ENCODE results near the gene KLHL29. TPM values are rescaled to one million over a fixed set of nuclear protein-coding genes. Genes with fewer than 3 reads are reported as not detected.

The KLHL29 gene
- total and polyA plus RNA-seq, 2 donors (not counting 1 experiment from before 2014, with no cell fraction given) = 1.3 to 3.4 TPM

GRCh38 chr2:23532391-23533337, 147.7 kb downstream of the KLHL29 start:
- no peak for TF ChIP-seq CTCF (IDR thresholded peaks at IDR 0.05)
- H3K4me3 Mint-ChIP-seq = peak overlapping the region; percentile 86
- H3K4me1 Mint-ChIP-seq = peaks cover 22% of the 10 kb centered on the region
- peak overlapping the region; percentile 71 for H3K27ac Mint-ChIP-seq
- no peaks in the 10 kb centered on the region for H3K9me3 Mint-ChIP-seq (ENCODE audit: insufficient read depth)
- H3K9ac ChIP-seq (ENCODE audit: low read length) = peak overlapping the region; percentile 44
- H3K36me3 ChIP-seq (replicated peaks in 1 of 2; ENCODE audit: control extremely low read depth in 1 of 2, control insufficient read depth in 1 of 2, extremely low read depth in 1 of 2, insufficient read depth in 2 of 2, low read length in 1 of 2) = no peaks in the 10 kb centered on the region
- no peaks in the 10 kb centered on the region for H4K20me1 ChIP-seq (ENCODE audit: control insufficient read depth, insufficient read depth, low read length, poor library complexity, severe bottlenecking)
- H3K4me1 ChIP-seq (ENCODE audit: control insufficient read depth in 2 of 2, insufficient read depth in 2 of 2, low read length in 2 of 2) = peaks cover 15 to 18% of the 10 kb centered on the region in 2 donors
- H3K4me3 ChIP-seq (ENCODE audit: control extremely low read depth in 1 of 5, extremely low read depth in 1 of 5, insufficient read depth in 1 of 5, low read depth in 2 of 5, low read length in 4 of 5) = peak overlapping the region in 4 of 5 experiments; percentile 31 to 43 (median 34)
- peak overlapping the region; percentile 85 for H2AFZ ChIP-seq (ENCODE audit: insufficient read depth, low read depth, low read length, poor library complexity, severe bottlenecking)
- ChIA-PET CTCF (no interaction called here), POLR2A (no interaction called here)
- peak overlapping the region; percentile 6 to 50 for H3K27ac ChIP-seq (ENCODE audit: low read length in 2 of 2)
- peak overlapping the region; percentile 64 for H3K4me2 ChIP-seq (replicated peaks; ENCODE audit: low read depth, low read length, poor library complexity, severe bottlenecking)
- H3K79me2 ChIP-seq (ENCODE audit: control insufficient read depth, insufficient read depth, low read length) = no peaks in the 10 kb centered on the region
- peak; percentile 33 for ATAC-seq (ENCODE audit: low read depth)
- H3K9me3 ChIP-seq (ENCODE audit: control extremely low read depth in 1 of 3, control insufficient read depth in 2 of 3, insufficient read depth in 1 of 3, low read length in 2 of 3) = peaks cover 0 to 2% (median 0%) of the 10 kb centered on the region in 3 donors
- peak; percentile 18 for DNase-seq
- no peaks in the 10 kb centered on the region for H3K27me3 ChIP-seq (replicated peaks in 1 of 4; ENCODE audit: control extremely low read depth in 1 of 4, control insufficient read depth in 3 of 4, insufficient read depth in 4 of 4, low read length in 3 of 4)
- intact Hi-C loops (cut with micrococcal nuclease) = no loop called here
- WGBS (ENCODE audit: insufficient coverage) = 43% methylated on average over 19 of the region's 23 CpGs
- no peaks in the 10 kb centered on the region for H3K27me3 Mint-ChIP-seq

GRCh38 chr2:23533338-23533695, 148.3 kb downstream of the KLHL29 start:
- intact Hi-C loops (cut with micrococcal nuclease) = no loop called here
- Mint-ChIP-seq H3K4me1 (peaks cover 22% of the 10 kb centered on the region), H3K4me3 (peak overlapping the region; percentile 86), H3K27me3 (no peaks in the 10 kb centered on the region), H3K9me3 (ENCODE audit: insufficient read depth) (no peaks in the 10 kb centered on the region), H3K27ac (peak overlapping the region; percentile 21)
- peak overlapping the region; percentile 64 for H3K4me2 ChIP-seq (replicated peaks; ENCODE audit: low read depth, low read length, poor library complexity, severe bottlenecking)
- no peaks in the 10 kb centered on the region for H4K20me1 ChIP-seq (ENCODE audit: control insufficient read depth, insufficient read depth, low read length, poor library complexity, severe bottlenecking)
- peak overlapping the region; percentile 44 for H3K9ac ChIP-seq (ENCODE audit: low read length)
- no peak for TF ChIP-seq EZH2 (IDR thresholded peaks at IDR 0.05; ENCODE audit: borderline replicate concordance, insufficient read depth, low read depth, low read length, poor library complexity, severe bottlenecking)
- peaks cover 15 to 18% of the 10 kb centered on the region in 2 donors for H3K4me1 ChIP-seq (ENCODE audit: control insufficient read depth in 2 of 2, insufficient read depth in 2 of 2, low read length in 2 of 2)
- H3K79me2 ChIP-seq (ENCODE audit: control insufficient read depth, insufficient read depth, low read length) = no peaks in the 10 kb centered on the region
- H3K27me3 ChIP-seq (replicated peaks in 1 of 4; ENCODE audit: control extremely low read depth in 1 of 4, control insufficient read depth in 3 of 4, insufficient read depth in 4 of 4, low read length in 3 of 4) = no peaks in the 10 kb centered on the region
- ATAC-seq (ENCODE audit: low read depth) (no peak), DNase-seq (no peak)
- ChIA-PET POLR2A (no interaction called here), CTCF (no interaction called here)
- H3K4me3 ChIP-seq (ENCODE audit: control extremely low read depth in 1 of 5, extremely low read depth in 1 of 5, insufficient read depth in 1 of 5, low read depth in 2 of 5, low read length in 4 of 5) = peak overlapping the region in 2 of 5 experiments; percentile 33 to 34
- peak overlapping the region; percentile 85 for H2AFZ ChIP-seq (ENCODE audit: insufficient read depth, low read depth, low read length, poor library complexity, severe bottlenecking)
- H3K9me3 ChIP-seq (ENCODE audit: control extremely low read depth in 1 of 3, control insufficient read depth in 2 of 3, insufficient read depth in 1 of 3, low read length in 2 of 3) = peaks cover 0 to 2% (median 0%) of the 10 kb centered on the region in 3 donors
- peak overlapping the region in 1 of 2 donors; percentile 50 for H3K27ac ChIP-seq (ENCODE audit: low read length in 2 of 2)
- WGBS (ENCODE audit: insufficient coverage) = 10% methylated on average over 8 of the region's 9 CpGs
- H3K36me3 ChIP-seq (replicated peaks in 1 of 2; ENCODE audit: control extremely low read depth in 1 of 2, control insufficient read depth in 1 of 2, extremely low read depth in 1 of 2, insufficient read depth in 2 of 2, low read length in 1 of 2) = no peaks in the 10 kb centered on the region

Data from B cell (primary cell).